ENCODE measurements around the gene ST8SIA3. TPM values are rescaled to one million over a fixed set of nuclear protein-coding genes. Genes with fewer than 3 reads are reported as not detected.

Gene ST8SIA3
- total RNA-seq, 8 experiments from 2014 or later, result 0.05 to 33.6 (median 21.3) TPM; not detected in 1

- no peak overlapping the region for H3K27ac ChIP-seq
- ATAC-seq (replicated peaks in 6 of 8), result no peak
- in situ Hi-C loops (cut with MboI; ENCODE audit: low pct_unique_long_range_greater_than_20kb in 2 of 9, low sequenced_read_pairs in 9 of 9, unreplicated experiment in 9 of 9), result no loop called here
- H3K4me1 ChIP-seq (replicated peaks in 1 of 2), result no peaks in the 10 kb centered on the region
- 20 to 100% (median 88%) methylated on average over 1 to 4 of the region's 4 CpGs; no CpG with 5 or more reads in 2 of the 10 experiments for WGBS, 10 experiments
- H3K4me3 ChIP-seq, result no peak overlapping the region
These were observed 14.5 kb upstream of the ST8SIA3 start for GRCh38 chr18:57337890-57338289.

GRCh38 chr18:57343833-57344232 is 8.5 kb upstream of the ST8SIA3 start:
- Histone ChIP-seq H3K4me1 (replicated peaks in 1 of 2) (peaks cover 13 to 35% of the 10 kb centered on the region in 2 donors), H3K4me3 (no peak overlapping the region), H3K27ac (no peak overlapping the region)
- ATAC-seq (replicated peaks in 6 of 8), result no peak
- in situ Hi-C loops (cut with MboI; ENCODE audit: low pct_unique_long_range_greater_than_20kb in 2 of 9, low sequenced_read_pairs in 9 of 9, unreplicated experiment in 9 of 9), result no loop called here
- WGBS, 10 experiments, result 0 to 100% (median 80%) methylated on average over 1 of the region's 1 CpG; no CpG with 5 or more reads in 4 of the 10 experiments

- no peak overlapping the region for H3K4me3 ChIP-seq
- WGBS, 10 experiments, result 83 to 100% (median 96%) methylated on average over 1 to 2 of the region's 2 CpGs; no CpG with 5 or more reads in 6 of the 10 experiments
- peaks cover 17 to 49% of the 10 kb centered on the region in 2 donors for H3K4me1 ChIP-seq (replicated peaks in 1 of 2)
- in situ Hi-C loops (cut with MboI; ENCODE audit: low pct_unique_long_range_greater_than_20kb in 2 of 9, low sequenced_read_pairs in 9 of 9, unreplicated experiment in 9 of 9), result no loop called here
- H3K27ac ChIP-seq, result no peak overlapping the region
- ATAC-seq (replicated peaks in 6 of 8), result peak in 5 of 8 experiments; percentile 82 to 94 (median 88)
These were observed 5.5 kb upstream of the ST8SIA3 start for GRCh38 chr18:57346876-57347275.

GRCh38 chr18:57347784-57348183 is 4.6 kb upstream of the ST8SIA3 start:
- ATAC-seq (replicated peaks in 6 of 8), result peak in 2 of 8 experiments; percentile 8 to 16
- in situ Hi-C loops (cut with MboI; ENCODE audit: low pct_unique_long_range_greater_than_20kb in 2 of 9, low sequenced_read_pairs in 9 of 9, unreplicated experiment in 9 of 9), result no loop called here
- Histone ChIP-seq H3K4me3 (no peak overlapping the region), H3K4me1 (replicated peaks in 1 of 2) (peaks cover 17 to 50% of the 10 kb centered on the region in 2 donors), H3K27ac (no peak overlapping the region)
- 0 to 95% (median 71%) methylated on average over 1 to 11 of the region's 11 CpGs; no CpG with 5 or more reads in 1 of the 10 experiments for WGBS, 10 experiments

- Histone ChIP-seq H3K27ac (peak overlapping the region; percentile 91 to 96), H3K4me1 (replicated peaks in 1 of 2) (peaks cover 6 to 23% of the 10 kb centered on the region in 2 donors), H3K4me3 (peak overlapping the region; percentile 44 to 75 (median 66))
- no CpG with 5 or more reads among the region's 23 CpGs for WGBS, 10 experiments
- peak in 5 of 8 experiments; percentile 10 to 33 (median 31) for ATAC-seq (replicated peaks in 6 of 8)
- in situ Hi-C loops (cut with MboI; ENCODE audit: low pct_unique_long_range_greater_than_20kb in 2 of 9, low sequenced_read_pairs in 9 of 9, unreplicated experiment in 9 of 9), result no loop called here
These were observed 392 bp downstream of the ST8SIA3 start for GRCh38 chr18:57352761-57353136.

GRCh38 chr18:57353137-57353939 is 981 bp downstream of the ST8SIA3 start:
- in situ Hi-C loops (cut with MboI; ENCODE audit: low pct_unique_long_range_greater_than_20kb in 2 of 9, low sequenced_read_pairs in 9 of 9, unreplicated experiment in 9 of 9), result no loop called here
- H3K4me3 ChIP-seq, result peak overlapping the region; percentile 44 to 75 (median 66)
- WGBS, 10 experiments, result no CpG with 5 or more reads among the region's 61 CpGs
- peak overlapping the region; percentile 91 to 96 for H3K27ac ChIP-seq
- H3K4me1 ChIP-seq (replicated peaks in 1 of 2), result peaks cover 5 to 22% of the 10 kb centered on the region in 2 donors
- ATAC-seq (replicated peaks in 6 of 8), result peak in 6 of 8 experiments; percentile 70 to 83 (median 80)

GRCh38 chr18:57353940-57354461 is 1.6 kb downstream of the ST8SIA3 start:
- in situ Hi-C loops (cut with MboI; ENCODE audit: low pct_unique_long_range_greater_than_20kb in 2 of 9, low sequenced_read_pairs in 9 of 9, unreplicated experiment in 9 of 9), result no loop called here
- Histone ChIP-seq H3K27ac (peak overlapping the region; percentile 91 to 96), H3K4me3 (peak overlapping the region; percentile 44 to 75 (median 66)), H3K4me1 (replicated peaks in 1 of 2) (peaks cover 3 to 18% of the 10 kb centered on the region in 2 donors)
- 0 to 20% (median 4%) methylated on average over 2 to 17 of the region's 37 CpGs; no CpG with 5 or more reads in 3 of the 10 experiments for WGBS, 10 experiments
- peak; percentile 52 to 97 (median 63) for ATAC-seq (replicated peaks in 6 of 8)

GRCh38 chr18:57359433-57359832 is 7.1 kb downstream of the ST8SIA3 start:
- WGBS, 10 experiments, result 0 to 88% (median 40%) methylated on average over 1 to 4 of the region's 4 CpGs; no CpG with 5 or more reads in 1 of the 10 experiments
- Histone ChIP-seq H3K4me1 (replicated peaks in 1 of 2) (peaks cover 0 to 5% of the 10 kb centered on the region in 2 donors), H3K4me3 (no peak overlapping the region), H3K27ac (no peak overlapping the region)
- ATAC-seq (replicated peaks in 6 of 8), result no peak
- in situ Hi-C loops (cut with MboI; ENCODE audit: low pct_unique_long_range_greater_than_20kb in 2 of 9, low sequenced_read_pairs in 9 of 9, unreplicated experiment in 9 of 9), result no loop called here

DNA sequence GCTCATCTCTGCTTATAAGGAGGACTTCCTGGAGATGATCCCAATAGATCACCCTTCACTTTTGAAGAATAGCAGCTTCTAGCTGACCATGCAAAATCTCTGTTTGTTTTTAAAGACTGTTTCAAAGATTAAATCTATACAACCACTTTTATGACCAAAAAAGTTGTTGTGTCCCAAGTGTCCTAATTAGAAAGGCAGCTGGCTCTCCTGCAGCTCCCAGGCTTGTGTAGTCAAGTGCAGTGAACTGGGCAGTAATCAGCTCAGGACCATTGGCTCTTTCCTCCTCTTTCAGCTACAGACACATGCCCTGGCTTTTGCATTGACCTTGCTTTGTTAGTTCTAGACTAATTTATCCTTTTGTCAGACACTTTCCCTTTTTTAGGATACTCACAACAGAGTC is 10.4 kb downstream of the ST8SIA3 start:
- ATAC-seq (replicated peaks in 6 of 8), result no peak

DNA sequence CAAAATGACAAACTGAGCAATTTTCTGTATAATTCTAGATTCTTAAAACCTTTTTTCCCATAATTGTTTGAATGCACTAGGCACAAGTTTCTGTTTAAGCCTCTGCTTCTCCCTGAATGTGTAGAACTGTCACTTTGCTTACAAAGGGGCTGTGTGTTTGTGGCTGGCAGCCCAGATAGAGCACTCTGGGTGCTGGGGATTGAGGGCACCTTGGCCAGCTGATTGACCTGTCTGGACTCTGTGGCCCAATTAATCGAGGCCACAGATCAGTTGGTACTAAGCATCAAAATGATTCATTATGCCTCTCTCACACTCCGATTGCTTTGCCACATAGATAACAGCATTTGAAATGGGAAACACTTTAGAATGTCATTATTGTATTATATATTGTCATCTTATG is 12.1 kb downstream of the ST8SIA3 start:
- Histone ChIP-seq H3K27ac (no peak overlapping the region), H3K4me3 (no peak overlapping the region), H3K4me1 (replicated peaks in 1 of 2) (peaks cover 0 to 3% of the 10 kb centered on the region in 2 donors)
- in situ Hi-C loops (cut with MboI; ENCODE audit: low pct_unique_long_range_greater_than_20kb in 2 of 9, low sequenced_read_pairs in 9 of 9, unreplicated experiment in 9 of 9), result no loop called here
- 0 to 80% (median 58%) methylated on average over 1 to 2 of the region's 2 CpGs; no CpG with 5 or more reads in 3 of the 10 experiments for WGBS, 10 experiments
- peak in 1 of 8 experiments; percentile 48 for ATAC-seq (replicated peaks in 6 of 8)

More for the DNA sequence above, 10.4 kb downstream of the ST8SIA3 start:
- peaks cover 0 to 3% of the 10 kb centered on the region in 2 donors for H3K4me1 ChIP-seq (replicated peaks in 1 of 2)
- H3K4me3 ChIP-seq, result no peak overlapping the region
- in situ Hi-C loops (cut with MboI; ENCODE audit: low pct_unique_long_range_greater_than_20kb in 2 of 9, low sequenced_read_pairs in 9 of 9, unreplicated experiment in 9 of 9), result no loop called here
- H3K27ac ChIP-seq, result no peak overlapping the region

DNA sequence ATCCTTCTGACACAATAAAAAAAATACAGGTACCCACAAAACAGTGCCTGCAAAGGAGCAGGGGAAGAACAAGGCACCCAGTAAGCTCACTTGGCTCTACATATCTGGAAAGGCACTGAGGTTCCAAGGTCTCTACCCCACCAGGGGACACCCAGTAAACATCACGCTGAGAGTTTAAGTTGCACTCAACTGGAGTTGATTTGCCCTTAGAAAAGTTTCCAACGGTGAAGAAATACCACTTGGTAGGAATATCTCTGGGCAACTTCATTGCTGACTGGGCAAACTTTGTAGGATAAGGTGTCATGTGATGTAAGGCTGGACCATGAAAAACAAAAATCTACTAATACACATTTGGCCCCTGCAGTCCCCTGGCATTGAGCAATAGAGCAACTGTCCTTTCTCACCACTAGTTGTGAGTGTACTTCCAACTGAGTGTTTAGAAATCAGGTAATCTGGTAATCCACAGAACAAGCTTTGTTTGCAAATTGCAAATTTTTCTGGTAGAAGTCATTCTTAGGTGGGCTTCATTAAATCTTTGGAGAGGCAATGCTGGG is 14.2 kb downstream of the ST8SIA3 start:
- Histone ChIP-seq H3K27ac (no peak overlapping the region), H3K4me3 (no peak overlapping the region), H3K4me1 (replicated peaks in 1 of 2) (peaks cover 0 to 3% of the 10 kb centered on the region in 2 donors)
- in situ Hi-C loops (cut with MboI; ENCODE audit: low pct_unique_long_range_greater_than_20kb in 2 of 9, low sequenced_read_pairs in 9 of 9, unreplicated experiment in 9 of 9), result no loop called here
- no peak for ATAC-seq (replicated peaks in 6 of 8)
- 0 to 100% (median 89%) methylated on average over 1 to 2 of the region's 2 CpGs; no CpG with 5 or more reads in 3 of the 10 experiments for WGBS, 10 experiments

- no peaks in the 10 kb centered on the region for H3K4me1 ChIP-seq (replicated peaks in 1 of 2)
- WGBS, 10 experiments, result 4 to 100% (median 83%) methylated on average over 1 to 9 of the region's 9 CpGs; no CpG with 5 or more reads in 1 of the 10 experiments
- H3K27ac ChIP-seq, result no peak overlapping the region
- no peak overlapping the region for H3K4me3 ChIP-seq
- ATAC-seq (replicated peaks in 6 of 8), result no peak
- in situ Hi-C loops (cut with MboI; ENCODE audit: low pct_unique_long_range_greater_than_20kb in 2 of 9, low sequenced_read_pairs in 9 of 9, unreplicated experiment in 9 of 9), result no loop called here
These were observed 20.1 kb downstream of the ST8SIA3 start for GRCh38 chr18:57372444-57372843.

DNA sequence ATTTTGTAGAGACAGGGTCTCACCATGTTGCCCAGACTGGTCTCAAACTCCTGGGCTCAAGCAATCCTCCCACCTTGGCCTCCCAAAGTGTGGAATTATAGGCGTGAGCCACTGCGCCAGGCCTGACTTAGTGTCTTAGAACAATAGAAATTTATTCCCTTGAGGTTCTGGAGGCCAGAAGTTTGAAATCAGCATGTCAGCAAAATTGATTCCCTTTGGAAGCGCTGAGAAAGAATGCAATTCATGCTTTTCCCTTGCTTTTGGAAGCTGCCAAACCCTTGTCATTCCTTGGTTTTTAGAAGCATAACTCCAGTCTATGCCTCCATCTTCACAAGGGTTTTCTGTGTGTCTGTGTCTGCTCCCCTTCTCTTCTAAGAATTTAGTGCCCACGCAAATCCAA is 20.7 kb downstream of the ST8SIA3 start:
- in situ Hi-C loops (cut with MboI; ENCODE audit: low pct_unique_long_range_greater_than_20kb in 2 of 9, low sequenced_read_pairs in 9 of 9, unreplicated experiment in 9 of 9), result no loop called here
- Histone ChIP-seq H3K27ac (no peak overlapping the region), H3K4me1 (replicated peaks in 1 of 2) (no peaks in the 10 kb centered on the region), H3K4me3 (no peak overlapping the region)
- ATAC-seq (replicated peaks in 6 of 8), result no peak
- 17 to 100% (median 84%) methylated on average over 1 to 4 of the region's 4 CpGs; no CpG with 5 or more reads in 3 of the 10 experiments for WGBS, 10 experiments

Data from motor neuron (in vitro differentiated cells).